ENCODE measurements around the gene ENTPD1.
"Not testable (repeated sequence)": the region's sequence is repeated elsewhere in the genome, so short reads cannot be mapped to it uniquely, and the experiment has no call there.

Gene ENTPD1

GRCh38 chr10:95916039-95916438 is 160.1 kb downstream of the ENTPD1 start:
- not testable (repeated sequence) for DNase-seq (ENCODE audit: low read depth in 2 of 3, low spot score in 1 of 3)

Measured in stimulated activated CD4-positive, alpha-beta T cell treated with anti-CD3 and anti-CD28 coated beads, Interleukin-12 subunit alpha, Interleukin-12 subunit beta, amount 100 ng/mL, for 48 hours (primary cell).